IPS-11a (cell line): Measurements from ENCODE around the gene SOS1.
"Not testable (repeated sequence)": the region's sequence is repeated elsewhere in the genome, so short reads cannot be mapped to it uniquely, and the experiment has no call there.

Experiments used
- H3K4me3 ChIP-seq: one replicate; pipeline ENCODE4 v1.5.1; 2013; ENCODE audit warnings: low read depth, low read length, control low read depth

Gene SOS1

DNA sequence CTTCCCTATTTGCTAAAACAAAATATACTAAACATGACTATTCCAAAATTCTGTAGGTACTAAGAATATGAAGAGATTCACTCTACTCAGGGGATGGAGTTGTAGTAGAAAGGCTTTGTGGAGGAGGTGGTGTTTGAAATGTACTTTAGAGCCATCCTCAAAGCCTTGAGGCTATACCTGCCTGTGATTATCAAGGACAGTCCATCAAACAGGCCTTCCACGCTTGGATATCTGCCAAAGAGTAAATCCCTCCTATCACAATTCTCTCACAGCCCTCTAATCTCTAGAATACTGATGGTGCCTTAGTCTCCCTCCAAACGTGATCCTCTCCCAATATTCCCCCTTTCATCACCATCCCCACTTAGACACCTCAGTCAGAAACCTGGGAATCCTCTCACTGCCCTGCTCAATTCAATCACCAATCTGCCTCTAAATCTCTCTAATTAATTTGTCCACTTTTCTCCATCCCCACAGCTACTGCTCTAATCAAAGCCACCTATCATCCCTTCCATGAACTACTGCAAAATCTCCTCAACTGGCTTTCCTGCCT, 13.1 kb downstream of the SOS1 start:
- no peak overlapping the region for H3K4me3 ChIP-seq

DNA sequence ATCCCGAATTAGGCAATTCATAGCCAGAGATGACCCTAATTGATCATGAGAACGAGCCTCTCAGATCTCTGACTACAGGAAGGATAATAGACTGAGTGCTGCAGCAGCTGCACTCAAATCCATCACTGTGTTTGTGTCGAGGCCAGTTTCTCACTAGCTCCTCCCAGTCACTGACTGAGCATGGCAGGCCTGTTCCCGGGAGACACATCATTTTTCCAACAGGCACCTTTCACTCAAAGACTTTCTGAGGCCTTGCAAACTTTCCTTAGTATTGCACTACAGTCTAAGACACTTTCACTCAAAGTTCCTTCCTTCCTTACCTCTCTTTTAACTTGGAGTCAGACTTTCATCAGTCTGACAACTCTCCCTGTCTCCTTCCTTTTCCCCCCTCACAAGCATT, 13.7 kb downstream of the SOS1 start:
- no peak overlapping the region for H3K4me3 ChIP-seq

DNA sequence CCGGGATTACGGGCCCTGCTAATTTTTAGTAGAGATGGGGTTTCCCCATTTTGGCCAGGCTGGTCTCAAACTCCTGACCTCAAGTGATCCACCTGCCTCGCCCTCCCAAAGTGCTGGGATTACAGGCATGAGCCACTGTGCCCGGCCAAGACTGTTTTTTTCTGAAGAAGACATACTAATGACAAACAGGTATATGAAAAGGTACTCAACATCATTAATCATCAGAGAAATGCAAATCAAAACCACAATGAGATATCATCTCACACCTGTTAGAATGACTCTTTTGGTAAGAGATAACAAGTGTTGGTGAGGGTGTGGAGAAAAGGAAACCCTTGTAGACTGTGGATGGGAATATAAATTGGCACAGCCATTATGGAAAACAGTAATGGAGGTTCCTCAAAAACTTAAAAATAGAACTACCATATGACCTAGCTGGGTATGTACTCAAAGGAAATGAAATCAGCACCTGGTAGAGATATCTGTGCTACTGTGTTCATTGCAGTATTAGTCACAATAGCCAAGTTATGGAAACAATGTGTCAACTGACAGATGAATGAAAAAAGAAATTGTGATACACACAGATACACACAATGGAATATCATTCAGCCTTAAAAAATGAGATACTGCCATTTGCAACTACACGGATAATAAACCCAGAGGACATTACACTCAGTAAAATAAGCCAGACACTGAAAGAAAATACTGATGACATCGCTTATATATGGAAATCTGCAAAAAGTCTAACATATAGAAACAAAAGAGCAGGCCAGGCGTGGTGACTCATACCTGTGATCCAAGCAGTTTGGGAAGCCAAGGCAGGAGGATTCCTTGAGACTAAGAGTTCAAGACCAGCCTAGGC, 20.8 kb downstream of the SOS1 start:
- H3K4me3 ChIP-seq, result no peak overlapping the region

GRCh38 chr2:39099310-39099869, 21.5 kb downstream of the SOS1 start:
- H3K4me3 ChIP-seq, result no peak overlapping the region

- no peak overlapping the region for H3K4me3 ChIP-seq
Measured at GRCh38 chr2:39095624-39096023, 25.2 kb downstream of the SOS1 start.

DNA sequence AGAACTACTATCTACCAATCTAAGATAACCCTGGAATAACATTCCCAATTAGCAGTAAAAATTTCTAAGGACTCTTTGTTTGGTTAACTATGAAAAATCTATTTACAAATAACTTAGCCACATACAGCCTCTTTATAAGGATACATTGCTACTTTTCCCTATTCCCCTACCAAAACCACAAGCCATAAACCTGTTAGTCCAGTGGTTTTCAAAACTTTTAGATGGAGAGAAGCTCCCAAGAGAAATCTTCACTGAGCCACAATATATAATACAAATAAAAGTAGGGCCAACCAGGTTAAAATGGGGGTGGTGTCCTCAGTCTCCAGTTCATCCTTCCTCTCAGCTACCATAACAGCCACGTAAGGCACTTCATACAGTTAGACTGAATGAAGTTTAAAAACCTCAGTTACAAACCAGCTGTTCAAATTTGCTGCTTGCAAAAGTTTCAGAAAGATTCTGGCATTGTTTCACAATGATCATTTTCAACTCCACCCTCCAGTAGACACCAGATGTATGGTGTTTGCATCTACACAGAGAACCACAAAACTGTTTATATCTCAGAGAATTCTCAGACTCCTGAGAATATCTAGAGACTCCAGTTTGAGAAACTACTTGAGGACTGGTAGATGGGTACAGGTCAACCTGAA, 26.0 kb downstream of the SOS1 start:
- H3K4me3 ChIP-seq, result no peak overlapping the region

GRCh38 chr2:39093218-39093898, 27.5 kb downstream of the SOS1 start:
- no peak overlapping the region for H3K4me3 ChIP-seq

DNA sequence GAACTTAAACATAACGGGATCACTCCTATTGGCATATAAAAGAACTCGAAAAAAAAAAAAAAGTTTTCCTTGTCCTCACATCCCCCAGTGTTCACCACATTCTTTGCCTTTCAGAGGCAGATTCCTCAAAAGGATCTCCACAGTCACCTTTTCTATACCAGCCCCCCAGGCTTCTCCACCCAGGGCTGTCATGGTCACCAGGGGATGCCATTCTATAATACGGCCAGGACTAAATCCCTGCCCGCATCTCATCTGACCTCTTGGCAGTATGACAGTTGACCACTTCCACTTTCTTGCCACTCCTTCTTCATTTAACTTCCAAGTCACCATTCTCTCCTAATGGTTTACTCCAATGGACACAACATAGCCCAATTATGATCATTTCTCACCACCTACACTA, 29.3 kb downstream of the SOS1 start:
- no peak overlapping the region for H3K4me3 ChIP-seq

DNA sequence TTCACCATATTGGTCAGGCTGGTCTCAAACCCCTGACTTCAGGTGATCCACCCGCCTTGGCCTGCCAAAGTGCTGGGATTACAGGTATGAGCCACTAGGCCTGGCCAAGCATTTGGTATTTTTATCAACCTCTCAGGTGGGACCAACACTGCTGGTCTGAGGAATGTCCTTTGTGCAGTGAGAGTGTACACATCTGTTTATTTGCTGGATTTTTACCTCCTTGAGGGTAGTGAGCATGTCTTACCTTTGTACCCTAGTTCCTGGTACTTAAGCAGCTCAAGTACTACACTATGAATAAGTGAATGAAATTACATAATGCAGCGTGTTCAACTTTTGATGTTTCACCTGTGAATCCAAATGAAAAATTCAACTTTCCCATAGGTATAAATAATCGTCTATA, 29.8 kb downstream of the SOS1 start:
- H3K4me3 ChIP-seq, result no peak overlapping the region

DNA sequence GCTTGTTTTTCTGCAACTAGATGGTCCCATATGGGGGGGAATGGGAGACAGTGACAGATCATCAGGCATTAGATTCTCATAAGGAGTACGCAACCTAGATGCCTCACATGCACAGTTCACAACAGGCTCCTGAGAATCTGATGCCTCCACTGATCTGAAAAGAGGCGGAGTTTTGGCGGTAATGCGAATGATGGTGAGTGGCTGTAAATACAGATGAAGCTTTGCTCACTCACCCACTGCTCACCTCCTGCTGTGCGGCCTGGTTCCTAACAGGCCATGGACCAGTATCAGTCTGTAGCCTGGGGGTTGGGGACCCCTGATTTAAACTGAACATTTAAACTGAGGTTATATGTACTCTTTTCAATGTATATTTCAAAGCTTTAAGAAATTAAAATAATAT, 40.7 kb downstream of the SOS1 start:
- no peak overlapping the region for H3K4me3 ChIP-seq

- no peak overlapping the region for H3K4me3 ChIP-seq
Measured at GRCh38 chr2:39069890-39070465, 50.9 kb downstream of the SOS1 start.

- no peak overlapping the region for H3K4me3 ChIP-seq
Measured at GRCh38 chr2:39069136-39069515, 51.7 kb downstream of the SOS1 start.

DNA sequence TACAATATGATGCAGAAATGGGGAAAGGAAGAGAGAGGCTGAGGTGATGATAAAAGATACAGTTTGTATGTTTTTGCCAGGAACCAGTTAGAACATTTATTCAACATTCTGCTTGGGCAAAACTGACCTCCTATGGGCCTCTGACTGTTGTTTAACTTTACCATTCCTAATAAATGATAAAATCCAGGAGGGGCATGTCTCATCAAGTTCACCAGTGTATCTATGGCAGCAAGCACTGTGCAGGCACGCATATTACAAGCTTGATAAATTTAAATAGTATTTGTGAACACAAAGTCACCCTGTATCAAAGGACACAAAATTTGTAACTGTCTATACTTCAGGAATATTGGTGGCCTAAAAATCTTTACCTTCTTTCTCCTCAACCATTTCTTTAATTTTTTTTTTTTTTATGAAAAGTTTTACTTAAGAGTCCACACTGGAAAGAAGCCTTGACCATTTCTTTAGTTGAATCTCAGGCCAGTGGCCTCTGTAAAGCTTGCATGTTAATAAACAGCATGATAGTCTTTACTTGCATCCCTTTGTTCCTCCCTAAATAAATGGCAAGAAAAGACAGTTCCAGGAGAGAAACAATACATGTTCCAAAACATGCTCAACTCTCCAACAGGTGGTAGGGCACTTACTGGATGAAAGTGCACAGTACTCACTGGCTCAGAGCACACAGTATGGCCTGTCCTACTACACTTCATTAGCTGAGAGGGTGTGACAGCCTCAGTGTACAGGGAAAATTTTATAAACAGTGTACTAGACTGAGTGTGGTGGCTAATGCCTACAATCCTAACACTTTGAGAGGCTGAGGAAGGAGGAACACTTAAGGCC, 52.3 kb downstream of the SOS1 start:
- no peak overlapping the region for H3K4me3 ChIP-seq

DNA sequence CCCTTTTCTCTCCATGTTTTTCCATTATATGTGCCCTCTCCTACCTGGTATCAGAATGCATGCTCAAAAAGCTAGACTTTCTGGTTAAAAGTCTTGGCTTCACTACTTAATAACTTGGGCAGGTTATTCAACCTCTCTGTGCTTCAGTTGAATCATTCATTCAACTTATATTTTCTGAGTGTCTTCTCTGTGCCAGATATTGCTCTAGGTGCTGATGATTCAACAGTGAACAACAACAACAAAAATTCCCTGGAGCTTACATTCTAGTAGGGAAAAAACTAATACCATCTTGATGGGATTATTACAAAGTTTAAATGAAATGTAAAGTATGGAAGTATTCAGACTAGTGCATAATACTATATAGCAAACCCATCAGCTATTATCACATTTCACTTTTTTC, 55.2 kb downstream of the SOS1 start:
- no peak overlapping the region for H3K4me3 ChIP-seq

DNA sequence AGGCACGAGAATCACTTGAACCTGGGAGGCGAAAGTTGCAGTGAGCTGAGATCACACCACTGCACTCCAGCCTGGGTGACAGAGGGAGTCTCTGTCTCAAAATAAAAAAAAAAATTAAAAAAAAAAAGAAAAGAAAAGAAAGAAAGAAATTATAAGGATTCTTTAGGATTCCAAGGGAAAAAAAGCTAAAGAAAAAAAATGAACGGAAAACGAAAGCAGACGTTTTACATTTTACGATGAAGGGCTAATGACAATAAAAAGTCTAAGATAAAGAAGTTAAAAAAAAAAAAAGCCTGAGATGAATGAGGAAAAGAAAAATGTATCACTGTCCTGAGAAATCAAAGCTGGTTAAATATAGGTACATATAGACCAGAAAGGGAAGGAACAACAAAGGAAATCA, 58.5 kb downstream of the SOS1 start:
- H3K4me3 ChIP-seq, result no peak overlapping the region

DNA sequence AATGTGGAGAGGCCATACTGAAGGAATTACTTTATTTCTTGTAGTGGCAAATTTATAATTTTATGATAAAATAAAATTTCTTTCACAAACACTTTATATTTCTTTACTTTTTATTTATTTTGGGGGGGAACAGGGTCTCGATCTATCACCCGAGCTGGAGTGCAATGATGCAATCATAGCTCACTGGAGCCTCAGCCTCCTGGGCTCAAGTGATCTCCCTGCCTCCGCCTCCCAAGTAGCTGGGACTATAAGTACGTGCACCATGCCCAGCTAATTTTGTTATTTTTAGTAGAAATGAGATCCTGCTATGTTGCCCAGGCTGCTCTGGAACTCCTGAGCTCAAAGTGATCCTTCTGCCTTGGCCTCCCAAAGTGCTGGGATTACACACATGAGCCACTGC, 59.6 kb downstream of the SOS1 start:
- no peak overlapping the region for H3K4me3 ChIP-seq

DNA sequence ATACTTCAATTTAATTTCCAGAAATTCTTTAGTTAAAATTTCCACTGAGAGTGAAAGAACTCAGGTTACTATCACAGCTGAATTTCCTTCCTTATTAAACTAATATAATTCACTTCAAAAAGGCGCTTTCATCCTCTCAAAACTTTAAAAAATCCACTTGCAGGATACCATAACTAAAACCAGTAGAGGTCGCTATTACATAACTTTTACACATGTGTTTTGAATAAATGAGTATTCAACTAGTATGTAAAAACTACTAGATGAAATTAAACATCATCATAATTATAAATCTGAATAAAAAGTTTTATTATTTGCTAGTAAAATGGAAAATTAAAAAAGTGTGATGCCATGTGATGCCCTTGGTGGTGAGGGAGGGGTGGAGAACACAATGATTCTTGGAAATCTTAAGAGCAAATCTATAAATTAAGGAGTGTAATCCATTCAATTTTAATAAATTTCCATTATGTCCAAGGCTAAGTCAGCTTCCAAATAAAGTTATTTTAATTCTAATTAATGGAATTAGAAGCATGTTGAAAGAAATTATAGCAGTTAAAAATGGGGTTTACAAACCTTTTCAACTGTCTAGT, 61.4 kb downstream of the SOS1 start:
- H3K4me3 ChIP-seq, result no peak overlapping the region

GRCh38 chr2:39058101-39058500, 62.8 kb downstream of the SOS1 start:
- H3K4me3 ChIP-seq, result no peak overlapping the region

- H3K4me3 ChIP-seq, result not testable (repeated sequence)
Measured at GRCh38 chr2:39052665-39053064, 68.2 kb downstream of the SOS1 start.

- H3K4me3 ChIP-seq, result no peak overlapping the region
Measured at GRCh38 chr2:39050109-39050508, 70.7 kb downstream of the SOS1 start.
